Ecto neural progenitor cell (in vitro differentiated cells): Measurements from ENCODE around the gene ZSCAN21.

ENCODE experiments used
- DNase-seq: peaks from one replicate; pipeline ENCODE4 v3.0.0-alpha.2; 2018; ENCODE audit warnings: low spot score

ZSCAN21 gene

GRCh38 chr7:100027197-100027596, 22.4 kb upstream of the ZSCAN21 start:
- DNase-seq = no peak

GRCh38 chr7:100029596-100029995, 20.0 kb upstream of the ZSCAN21 start:
- no peak for DNase-seq

DNA sequence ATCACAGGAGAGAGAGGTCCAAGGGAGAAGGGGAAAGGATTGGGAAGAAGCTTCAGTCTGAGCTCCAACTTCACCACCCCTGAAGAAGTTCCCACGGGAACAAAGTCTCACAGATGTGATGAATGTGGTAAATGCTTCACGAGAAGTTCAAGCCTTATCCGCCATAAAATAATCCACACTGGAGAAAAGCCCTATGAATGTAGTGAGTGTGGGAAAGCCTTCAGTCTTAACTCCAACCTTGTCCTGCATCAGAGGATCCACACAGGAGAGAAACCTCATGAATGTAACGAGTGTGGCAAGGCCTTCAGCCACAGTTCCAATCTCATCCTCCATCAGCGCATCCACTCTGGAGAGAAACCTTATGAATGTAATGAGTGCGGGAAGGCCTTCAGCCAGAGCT, 16.0 kb upstream of the ZSCAN21 start:
- no peak for DNase-seq

- no peak for DNase-seq
These were observed 14.6 kb upstream of the ZSCAN21 start for GRCh38 chr7:100034871-100035510.

DNA sequence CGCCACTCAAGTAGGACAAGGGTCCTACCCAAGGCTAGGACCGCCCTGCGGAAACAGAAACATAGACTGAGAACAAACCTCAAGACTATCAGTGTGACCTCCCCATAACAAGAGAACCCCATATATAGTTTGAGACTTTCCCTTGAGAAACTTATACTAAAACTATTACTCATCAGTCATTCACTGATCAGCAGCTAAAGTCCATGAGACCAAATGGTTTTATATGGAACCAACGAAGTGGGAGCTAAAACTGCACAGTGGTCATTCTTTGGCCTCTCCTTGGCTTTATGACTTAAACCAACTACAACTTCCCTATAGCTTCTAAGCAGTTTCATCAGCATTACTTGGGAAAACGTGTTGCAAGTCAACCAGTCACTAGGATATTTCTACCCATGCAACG, 13.7 kb upstream of the ZSCAN21 start:
- no peak for DNase-seq

DNA sequence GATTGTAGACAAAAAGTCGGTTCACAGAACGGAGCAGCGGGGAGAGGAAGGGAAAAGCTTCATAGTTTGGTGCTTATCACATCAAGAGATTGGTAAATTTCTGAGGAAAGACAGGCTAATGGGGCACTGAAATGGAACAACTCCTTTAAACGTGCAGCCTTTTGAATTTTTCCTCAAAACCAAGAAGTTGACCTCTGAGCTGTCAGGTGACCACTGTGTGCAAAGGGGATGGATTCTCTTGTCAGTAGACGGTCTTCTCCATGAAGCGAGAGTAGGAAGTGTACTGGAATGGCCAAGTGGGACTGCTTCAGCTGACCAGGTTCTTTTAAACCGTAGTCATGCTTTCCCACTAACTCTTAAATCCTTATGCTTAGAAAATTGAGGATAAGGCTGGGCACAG, 11.2 kb upstream of the ZSCAN21 start:
- no peak for DNase-seq

DNA sequence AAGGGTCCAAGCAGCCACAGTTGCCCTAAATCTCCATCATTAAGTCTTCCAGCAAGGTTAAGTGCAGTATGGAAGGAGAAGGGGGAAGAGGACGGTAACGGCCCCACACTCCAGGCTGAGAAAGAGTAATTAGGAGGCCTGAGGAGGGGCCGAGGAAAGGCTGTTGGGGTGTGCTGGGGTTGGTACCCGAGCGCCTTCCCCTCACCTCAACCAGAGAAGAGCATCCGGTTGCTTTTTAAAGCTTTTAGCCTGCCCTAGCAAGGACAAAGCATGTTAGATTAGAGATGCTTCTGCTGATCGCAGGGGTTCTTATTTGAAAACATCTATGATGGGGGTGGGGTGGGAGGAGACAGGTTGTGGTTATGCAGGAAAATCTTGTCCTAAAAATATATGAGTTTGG, 9.0 kb upstream of the ZSCAN21 start:
- DNase-seq = no peak

GRCh38 chr7:100044718-100045117, 4.9 kb upstream of the ZSCAN21 start:
- DNase-seq = no peak

GRCh38 chr7:100048680-100049079, 894 bp upstream of the ZSCAN21 start:
- DNase-seq = no peak

- DNase-seq = no peak
These were observed 2.0 kb downstream of the ZSCAN21 start for GRCh38 chr7:100051611-100052010.

- no peak for DNase-seq
These were observed 3.6 kb downstream of the ZSCAN21 start for GRCh38 chr7:100053215-100053614.

GRCh38 chr7:100057006-100057405, 7.4 kb downstream of the ZSCAN21 start:
- no peak for DNase-seq

DNA sequence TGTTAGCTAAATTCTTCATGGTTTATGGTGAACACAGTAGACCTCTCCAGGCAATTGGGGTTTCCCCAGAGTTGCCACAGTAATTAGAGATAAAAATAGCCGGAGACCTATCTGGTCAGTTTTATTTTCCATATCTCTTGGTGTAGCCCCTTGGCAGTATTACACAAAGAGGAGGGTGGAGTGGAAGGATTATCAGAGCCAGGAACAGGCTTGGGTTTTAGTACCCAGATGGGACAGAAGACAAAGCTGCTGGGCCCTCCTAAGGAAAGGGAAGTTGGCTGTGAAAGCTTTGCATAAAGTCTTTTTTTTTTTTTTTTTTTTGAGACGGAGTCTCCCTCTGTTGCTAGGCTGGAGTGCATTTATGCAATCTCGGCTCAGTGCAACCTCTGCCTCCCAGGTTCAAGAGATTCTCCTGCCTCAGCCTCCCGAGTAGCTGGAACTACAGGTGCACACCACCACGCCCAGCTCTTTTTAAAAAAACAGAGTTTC, 9.7 kb downstream of the ZSCAN21 start:
- DNase-seq = no peak

DNA sequence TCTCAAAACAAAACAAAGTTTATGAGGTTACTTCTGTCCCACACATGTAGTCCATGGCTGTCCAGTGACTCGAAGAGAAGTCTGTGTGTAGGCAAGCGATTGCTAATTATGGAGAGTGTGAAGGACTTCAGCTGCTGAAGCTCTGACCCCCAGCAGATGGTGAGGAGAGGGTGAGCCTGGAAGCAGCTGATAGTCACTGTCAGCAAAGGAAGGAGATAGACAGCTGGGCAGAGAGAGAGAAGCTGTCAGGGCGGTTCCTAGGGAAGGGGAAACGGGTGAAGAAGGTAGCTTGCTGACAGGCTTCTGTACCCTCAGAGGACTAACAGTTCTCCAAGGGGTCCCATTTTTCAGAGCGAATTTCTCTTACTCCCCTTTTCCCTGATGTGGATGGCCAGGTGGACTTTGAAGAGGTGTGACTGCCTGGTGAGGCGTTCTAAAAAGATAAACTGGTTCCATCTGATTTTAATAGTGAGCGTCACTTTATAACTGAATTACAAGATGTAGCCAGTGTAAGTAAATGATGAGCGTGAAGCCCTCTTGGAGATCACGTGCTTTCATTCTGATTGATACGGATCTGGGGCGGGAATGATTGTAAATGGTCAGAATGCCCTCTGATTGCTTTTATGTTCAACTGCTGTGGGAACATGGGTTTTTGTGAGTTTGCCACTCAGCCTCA, 12.1 kb downstream of the ZSCAN21 start:
- DNase-seq = no peak

DNA sequence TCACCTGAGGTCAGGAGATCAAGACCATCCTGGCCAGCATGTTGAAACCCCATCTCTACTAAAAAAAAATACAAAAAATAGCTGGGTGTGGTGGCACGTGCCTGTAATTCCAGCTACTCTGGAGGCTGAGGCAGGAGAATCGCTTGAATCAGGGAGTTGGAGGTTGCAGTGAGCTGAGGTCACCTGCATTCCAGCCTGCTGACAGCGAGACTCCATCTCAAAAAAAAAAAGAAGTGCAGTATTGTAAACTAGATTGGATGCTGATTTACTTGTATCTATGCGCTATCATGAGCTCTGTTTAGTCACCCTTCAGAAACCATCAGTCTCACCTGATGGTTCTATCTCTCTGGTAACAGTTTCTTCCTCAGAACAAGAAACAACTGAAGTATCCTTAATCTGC, 13.8 kb downstream of the ZSCAN21 start:
- no peak for DNase-seq

GRCh38 chr7:100064162-100064561, 14.6 kb downstream of the ZSCAN21 start:
- no peak for DNase-seq

DNA sequence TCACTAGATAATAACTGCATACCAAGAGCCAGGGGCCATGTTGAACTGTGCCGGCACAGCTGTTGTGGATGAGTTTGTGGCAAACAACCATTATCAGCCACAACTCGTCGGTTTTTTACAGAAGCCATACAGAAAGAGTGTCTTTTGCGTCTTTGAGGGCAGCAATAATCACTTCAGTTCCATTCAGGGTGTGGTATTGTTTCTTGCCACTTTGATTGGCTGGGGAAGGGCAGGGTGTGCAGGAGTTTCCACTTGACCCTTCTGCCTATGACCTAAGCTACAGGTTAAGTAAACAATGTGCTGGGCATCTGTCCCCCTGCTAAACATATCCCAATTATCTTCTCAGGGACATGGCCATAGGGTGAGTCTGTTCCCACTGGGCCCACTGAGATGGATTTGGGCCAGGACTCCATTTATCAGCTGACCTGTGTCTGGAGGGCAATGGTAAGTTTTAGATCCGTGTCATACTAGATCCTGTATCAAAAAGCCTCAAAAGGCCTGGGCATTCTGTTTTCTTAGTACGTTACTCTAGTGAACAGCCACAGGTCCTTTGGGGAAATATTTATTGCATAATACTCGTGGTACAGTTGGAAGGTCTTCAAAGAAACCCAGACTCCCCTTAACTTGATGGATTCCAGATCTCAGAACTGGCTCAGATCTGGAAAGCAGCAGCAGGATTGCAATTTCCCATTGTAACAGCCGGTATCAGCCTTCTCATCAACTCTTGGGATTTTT, 16.0 kb downstream of the ZSCAN21 start:
- no peak for DNase-seq

DNA sequence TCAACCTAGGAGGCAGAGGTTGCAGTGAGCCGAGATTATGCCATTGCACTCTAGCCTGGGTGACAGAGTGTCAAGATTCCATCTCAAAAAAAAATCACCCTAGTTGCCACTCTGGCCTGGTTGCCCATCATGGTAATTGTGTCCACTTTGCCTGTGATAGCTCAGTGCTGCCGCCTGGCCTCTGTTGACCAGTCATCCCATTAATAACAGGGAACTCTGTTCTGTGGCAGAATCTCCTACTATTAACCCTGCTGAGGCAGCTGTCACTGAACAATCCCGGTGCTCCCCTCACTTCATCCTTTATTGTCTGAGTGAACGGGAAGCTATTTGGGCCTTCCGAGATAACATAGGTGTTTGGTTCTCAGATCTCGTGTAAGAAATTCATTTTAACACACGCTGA, 17.4 kb downstream of the ZSCAN21 start:
- no peak for DNase-seq

DNA sequence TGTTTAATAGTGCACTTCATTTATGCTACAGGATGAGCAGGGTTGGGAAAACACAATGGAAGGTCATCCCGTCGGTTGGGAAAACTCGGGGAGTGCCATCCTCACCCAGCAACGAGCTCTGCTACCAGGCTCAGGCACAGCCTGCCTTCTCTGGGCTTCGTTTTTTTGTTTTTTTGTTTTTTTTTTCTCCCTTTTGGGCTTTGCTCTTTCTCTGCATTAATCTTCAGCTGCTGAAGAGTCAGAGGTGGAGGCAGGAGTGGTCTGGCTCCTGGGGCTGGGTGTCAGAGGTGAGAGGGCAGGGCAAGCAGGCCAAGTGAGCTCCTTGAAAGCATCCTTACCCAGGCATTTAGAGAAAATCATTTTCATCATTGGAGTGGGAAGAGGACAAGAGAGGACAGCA, 20.4 kb downstream of the ZSCAN21 start:
- DNase-seq = no peak

DNA sequence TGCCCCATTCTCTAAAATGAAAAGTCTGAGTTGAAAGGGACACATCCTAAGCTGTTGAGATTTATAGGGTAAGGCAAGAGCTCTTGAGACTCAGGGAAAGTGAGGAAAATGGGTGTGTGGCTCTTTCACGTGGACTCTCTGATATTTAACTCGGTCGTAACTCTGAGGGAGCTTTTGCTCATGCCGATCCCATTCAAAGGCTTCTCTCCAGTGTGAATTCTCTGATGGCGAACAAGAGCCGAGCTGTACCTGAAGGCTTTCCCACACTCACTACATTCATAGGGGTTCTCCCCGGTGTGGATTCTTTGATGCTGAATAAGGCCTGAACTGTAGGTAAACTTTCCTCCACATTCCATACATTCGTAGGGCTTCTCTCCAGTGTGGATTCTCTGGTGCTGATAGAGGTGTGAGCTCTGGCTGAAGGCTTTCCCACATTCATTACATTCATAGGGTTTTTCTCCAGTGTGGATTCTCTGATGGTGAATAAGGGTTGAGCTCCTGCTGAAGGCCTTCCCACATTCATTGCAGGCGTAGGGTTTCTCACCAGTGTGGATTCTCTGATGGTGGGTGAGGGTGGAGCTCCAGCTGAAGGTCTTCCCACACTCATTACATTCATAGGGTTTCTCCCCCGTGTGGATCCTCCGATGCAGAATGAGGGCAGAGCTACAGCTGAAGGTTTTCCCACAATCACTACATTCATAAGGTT, 21.6 kb downstream of the ZSCAN21 start:
- DNase-seq = no peak

- no peak for DNase-seq
These were observed 22.9 kb downstream of the ZSCAN21 start for GRCh38 chr7:100072462-100072861.

DNA sequence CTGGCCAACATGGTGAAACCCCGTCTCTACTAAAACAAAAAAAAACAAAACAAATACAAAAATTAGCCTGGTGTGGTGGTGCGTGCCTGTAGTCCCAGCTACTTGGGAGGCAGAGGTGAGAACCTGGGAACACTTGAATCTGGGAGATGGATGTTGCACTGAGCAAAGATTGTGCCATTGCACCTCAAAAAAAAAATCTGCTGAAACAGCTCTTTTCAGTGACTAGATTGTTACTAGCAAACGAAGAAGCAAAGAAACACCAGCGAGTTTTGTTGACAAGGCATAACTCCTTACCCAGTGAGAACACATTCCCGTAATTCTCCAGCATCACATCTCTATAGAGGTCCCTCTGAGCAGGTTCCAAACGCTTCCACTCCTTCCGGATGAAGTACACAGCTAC, 25.3 kb downstream of the ZSCAN21 start:
- DNase-seq = no peak

DNA sequence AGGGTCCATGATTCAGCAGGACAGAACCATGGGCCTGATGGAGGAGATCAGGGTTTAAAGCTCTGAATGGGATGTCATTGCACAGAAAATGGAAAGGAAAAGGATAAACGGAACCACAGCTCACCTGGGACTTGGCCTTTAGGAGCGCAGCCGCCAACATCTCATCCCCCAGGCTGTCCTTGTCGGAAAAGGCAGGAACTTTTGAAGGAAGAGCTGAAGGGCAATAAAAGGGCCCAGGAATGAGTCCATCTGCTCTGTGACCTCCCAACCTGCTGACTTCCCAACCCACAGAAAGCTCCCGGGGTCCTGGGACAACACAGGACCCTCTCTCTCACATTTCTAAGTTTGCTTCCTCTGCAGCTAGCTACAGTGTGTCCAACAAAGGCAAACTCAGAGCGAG, 25.8 kb downstream of the ZSCAN21 start:
- no peak for DNase-seq
